Neutrophil (primary cell): Measurements from ENCODE around the gene AATK.

Experiments
- H3K27ac ChIP-seq: fragments of 200-600 bp; sonication (generic); 2 replicates; pipeline ENCODE4 v1.5.1; 2016; ENCODE audit warnings: mild to moderate bottlenecking, moderate library complexity
- H3K27me3 ChIP-seq: fragments of 200-600 bp; sonication (generic); 2 replicates; pipeline ENCODE4 v1.6.0; 2016; ENCODE audit warnings: mild to moderate bottlenecking
- H3K36me3 ChIP-seq: fragments of 200-600 bp; sonication (generic); 2 replicates; pipeline ENCODE4 v1.5.1; 2017
- H3K4me1 ChIP-seq, 2 experiments: fragments of 200-600 bp in 1 of 2; sonication (generic) in 1 of 2; 1 replicate in 1 of 2; 2 replicates in 1 of 2; pipeline versions ENCODE4 v1.5.1 to v1.6.1; 2013 to 2016; ENCODE audit warnings: low read depth in 1 of 2, low read length in 1 of 2, mild to moderate bottlenecking in 1 of 2, moderate library complexity in 1 of 2; ENCODE audit not compliant: control insufficient read depth in 1 of 2, insufficient read depth in 1 of 2
- H3K4me3 ChIP-seq, 2 experiments: fragments of 200-600 bp in 1 of 2; sonication (generic) in 1 of 2; 1 replicate in 1 of 2; 2 replicates in 1 of 2; pipeline ENCODE4 v1.5.1; 2013 to 2016; ENCODE audit warnings: low read depth in 1 of 2, low read length in 1 of 2, mild to moderate bottlenecking in 1 of 2, moderate library complexity in 1 of 2
- H3K9me3 ChIP-seq: fragments of 200-600 bp; sonication (generic); 2 replicates; pipeline ENCODE4 v1.5.1; 2016
- CTCF ChIP-seq: fragments of 200-600 bp; sonication (generic); IDR thresholded peaks from 2 replicates; pipeline ENCODE4 v1.5.1; 2016; ENCODE audit warnings: antibody characterized with exemption

The AATK gene

DNA sequence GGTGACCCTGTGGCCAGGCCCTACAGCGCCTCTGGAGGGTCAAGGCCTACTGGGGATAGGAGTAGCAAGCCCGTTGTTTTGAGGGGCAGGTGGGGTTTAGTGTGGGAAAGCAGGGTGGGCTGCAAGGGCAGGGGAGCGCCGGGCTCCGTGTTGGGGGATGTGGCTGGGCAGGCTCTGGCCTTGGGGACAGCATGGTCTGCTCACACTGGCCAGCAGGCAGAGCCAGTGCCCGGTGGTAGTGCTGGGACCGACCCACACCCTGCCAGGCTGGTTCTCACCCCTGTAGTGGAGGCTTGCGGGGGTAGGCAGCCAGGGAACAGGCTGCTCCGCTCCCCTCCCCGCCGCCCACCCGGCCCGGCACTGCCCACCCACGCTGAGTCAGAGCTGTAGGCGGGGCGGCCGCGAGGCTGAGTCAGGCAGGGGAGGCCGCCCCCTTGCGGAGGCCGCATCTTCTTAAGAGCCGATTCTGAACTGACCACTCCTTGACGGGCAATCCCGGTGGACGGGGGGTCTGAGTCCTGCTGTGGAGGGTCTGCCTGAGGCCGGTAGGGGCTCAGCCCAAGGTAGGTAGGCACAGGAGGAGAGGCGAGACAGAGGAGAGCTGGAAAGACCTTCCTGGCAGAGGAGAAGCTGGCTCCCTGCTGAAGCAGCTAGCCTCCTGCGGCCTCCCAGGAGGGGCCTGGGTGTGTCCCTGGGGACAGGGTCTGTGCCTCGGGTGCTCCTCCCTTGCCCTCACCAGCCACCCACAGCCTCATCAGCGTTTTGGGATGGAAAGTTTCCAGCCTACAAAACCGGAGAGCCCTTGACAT lies 68.7 kb downstream of the AATK start:
- Histone ChIP-seq H3K36me3 (no peaks in the 10 kb centered on the region), H3K9me3 (no peaks in the 10 kb centered on the region), H3K27ac (no peak overlapping the region), H3K27me3 (peaks cover 47% of the 10 kb centered on the region), H3K4me3 (no peak overlapping the region), H3K4me1 (peaks cover 0 to 3% of the 10 kb centered on the region in 2 experiments)
- no peak for TF ChIP-seq CTCF

DNA sequence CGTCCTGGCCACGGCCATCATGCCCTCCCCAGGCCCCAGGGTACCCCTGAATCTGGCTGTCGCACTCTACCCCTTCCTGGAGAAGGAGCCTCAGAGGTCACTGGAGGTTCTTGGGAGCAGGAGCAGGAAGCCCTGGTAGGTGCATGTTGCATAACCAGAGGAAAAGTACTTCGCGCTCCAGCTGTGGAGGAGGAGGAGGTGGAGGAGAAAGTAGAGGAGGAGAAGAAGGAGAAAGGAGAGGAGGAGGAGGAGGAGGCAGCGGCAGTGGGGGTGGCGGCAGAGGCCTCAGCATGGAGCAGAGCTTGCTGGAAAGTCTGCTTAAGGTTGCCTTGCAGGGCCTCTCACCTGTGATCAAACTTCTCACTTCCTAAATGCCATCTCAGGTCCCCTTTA lies 69.3 kb downstream of the AATK start:
- Histone ChIP-seq H3K4me3 (no peak overlapping the region), H3K9me3 (no peaks in the 10 kb centered on the region), H3K4me1 (peaks cover 0 to 1% of the 10 kb centered on the region in 2 experiments), H3K27ac (no peak overlapping the region), H3K36me3 (no peaks in the 10 kb centered on the region), H3K27me3 (peaks cover 47% of the 10 kb centered on the region)
- no peak for TF ChIP-seq CTCF

GRCh38 chr17:81095383-81095762 lies 70.6 kb downstream of the AATK start:
- H3K4me1 ChIP-seq: peaks cover 3 to 4% of the 10 kb centered on the region in 2 experiments
- H3K36me3 ChIP-seq: no peaks in the 10 kb centered on the region
- no peak overlapping the region for H3K4me3 ChIP-seq
- H3K27me3 ChIP-seq: peaks cover 47% of the 10 kb centered on the region
- no peaks in the 10 kb centered on the region for H3K9me3 ChIP-seq
- no peak for TF ChIP-seq CTCF
- no peak overlapping the region for H3K27ac ChIP-seq

DNA sequence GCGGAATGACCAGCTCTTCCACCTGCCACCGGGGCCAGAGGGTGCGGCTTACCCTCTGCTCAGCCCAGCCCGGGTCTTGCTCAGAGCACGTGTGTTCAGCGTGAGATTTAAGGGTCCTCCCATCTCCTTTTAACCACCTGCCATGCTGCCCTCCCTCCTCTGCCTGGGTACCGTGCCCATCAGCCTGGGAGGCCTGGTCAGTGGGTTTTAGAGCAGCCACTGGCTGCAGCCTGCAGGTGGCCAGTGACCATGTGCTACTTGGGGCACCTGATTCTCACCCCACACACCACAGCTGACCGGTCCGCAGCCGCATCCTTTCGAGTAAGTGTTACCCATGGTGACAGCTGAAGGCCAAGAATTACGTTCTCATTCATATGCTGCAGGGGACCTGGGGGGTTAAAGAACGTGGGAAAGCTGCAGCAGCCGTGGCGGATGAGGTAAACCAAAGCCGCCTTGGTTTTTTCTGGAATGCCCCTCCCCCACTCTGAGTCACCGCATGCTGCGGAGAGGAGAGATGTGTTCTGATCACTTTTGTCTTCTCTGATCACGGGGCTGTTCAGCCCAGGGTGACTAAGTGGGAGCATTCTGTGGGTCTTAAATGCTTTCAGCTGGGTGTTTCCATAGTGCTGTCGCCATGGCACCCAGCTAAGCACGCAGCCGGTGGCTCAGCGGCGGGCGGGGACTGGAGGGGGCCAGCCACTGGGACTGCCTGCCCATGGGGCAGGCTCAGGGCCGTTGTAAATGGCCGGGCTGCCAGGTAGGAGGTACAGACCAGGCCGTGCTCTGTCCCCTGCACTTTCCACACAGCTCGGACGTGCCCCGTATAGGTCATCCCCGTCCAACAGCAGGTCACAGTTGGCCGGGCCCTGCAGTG lies 71.3 kb downstream of the AATK start:
- H3K9me3 ChIP-seq: no peaks in the 10 kb centered on the region
- H3K27me3 ChIP-seq: peaks cover 47% of the 10 kb centered on the region
- no peak for TF ChIP-seq CTCF
- no peak overlapping the region for H3K4me3 ChIP-seq
- peaks cover 7 to 8% of the 10 kb centered on the region in 2 experiments for H3K4me1 ChIP-seq
- H3K27ac ChIP-seq: no peak overlapping the region
- no peaks in the 10 kb centered on the region for H3K36me3 ChIP-seq

GRCh38 chr17:81093619-81094508 lies 72.2 kb downstream of the AATK start:
- Histone ChIP-seq H3K27me3 (peaks cover 47% of the 10 kb centered on the region), H3K4me3 (no peak overlapping the region), H3K27ac (no peak overlapping the region), H3K4me1 (peaks cover 7 to 8% of the 10 kb centered on the region in 2 experiments), H3K36me3 (no peaks in the 10 kb centered on the region), H3K9me3 (no peaks in the 10 kb centered on the region)
- TF ChIP-seq CTCF: no peak
